ENCODE measurements around the gene GDPD5. TPM values are rescaled to one million over a fixed set of nuclear protein-coding genes. Genes with fewer than 3 reads are reported as not detected.

Gene GDPD5
- total RNA-seq, 1 experiment from 2014 or later = 7.8 TPM

DNA sequence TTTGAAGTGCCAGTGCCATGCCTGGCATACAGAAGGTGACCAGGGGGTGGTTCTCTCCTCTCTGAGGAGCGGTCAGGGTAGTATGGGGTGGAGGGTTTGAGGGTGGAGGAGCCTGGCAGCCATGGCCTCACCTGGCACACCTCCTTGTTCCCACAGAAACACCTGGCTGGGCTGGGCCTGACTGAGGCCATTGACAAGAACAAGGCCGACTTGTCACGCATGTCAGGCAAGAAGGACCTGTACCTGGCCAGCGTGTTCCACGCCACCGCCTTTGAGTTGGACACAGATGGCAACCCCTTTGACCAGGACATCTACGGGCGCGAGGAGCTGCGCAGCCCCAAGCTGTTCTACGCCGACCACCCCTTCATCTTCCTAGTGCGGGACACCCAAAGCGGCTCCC lies 45.9 kb upstream of the GDPD5 start:
- H3K9me3 ChIP-seq (ENCODE audit: control insufficient read depth, low read depth, low read length) = no peaks in the 10 kb centered on the region
- TF ChIP-seq, protein P1, sequence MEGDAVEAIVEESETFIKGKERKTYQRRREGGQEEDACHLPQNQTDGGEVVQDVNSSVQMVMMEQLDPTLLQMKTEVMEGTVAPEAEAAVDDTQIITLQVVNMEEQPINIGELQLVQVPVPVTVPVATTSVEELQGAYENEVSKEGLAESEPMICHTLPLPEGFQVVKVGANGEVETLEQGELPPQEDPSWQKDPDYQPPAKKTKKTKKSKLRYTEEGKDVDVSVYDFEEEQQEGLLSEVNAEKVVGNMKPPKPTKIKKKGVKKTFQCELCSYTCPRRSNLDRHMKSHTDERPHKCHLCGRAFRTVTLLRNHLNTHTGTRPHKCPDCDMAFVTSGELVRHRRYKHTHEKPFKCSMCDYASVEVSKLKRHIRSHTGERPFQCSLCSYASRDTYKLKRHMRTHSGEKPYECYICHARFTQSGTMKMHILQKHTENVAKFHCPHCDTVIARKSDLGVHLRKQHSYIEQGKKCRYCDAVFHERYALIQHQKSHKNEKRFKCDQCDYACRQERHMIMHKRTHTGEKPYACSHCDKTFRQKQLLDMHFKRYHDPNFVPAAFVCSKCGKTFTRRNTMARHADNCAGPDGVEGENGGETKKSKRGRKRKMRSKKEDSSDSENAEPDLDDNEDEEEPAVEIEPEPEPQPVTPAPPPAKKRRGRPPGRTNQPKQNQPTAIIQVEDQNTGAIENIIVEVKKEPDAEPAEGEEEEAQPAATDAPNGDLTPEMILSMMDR (conservative IDR thresholded peaks at IDR 0.05) = no peak
- WGBS (ENCODE audit: extremely low coverage, insufficient read length, low lambda C conversion rate) = no CpG with 5 or more reads among the region's 14 CpGs
- Mint-ChIP-seq H3K4me1 (peaks cover 8 to 9% of the 10 kb centered on the region in 2 experiments; a peak in 3 of 4 replicates), H3K27me3 (ENCODE audit: low read depth) (peaks cover 6% of the 10 kb centered on the region; the same call in 1 of the 2 replicates), H3K36me3 (ENCODE audit: insufficient read depth in 1 of 3, low read depth in 3 of 3) (peaks cover 49 to 80% (median 70%) of the 10 kb centered on the region in 3 experiments), H3K4me3 (no peak overlapping the region), H3K9me3 (no peaks in the 10 kb centered on the region), H3K27ac (0 out of 7 replicates have a peak overlapping the region, but pooled peaks of 1 of the 3 experiments have one; percentile 40)
- H3K56ac ChIP-seq (ENCODE audit: insufficient read length, low read depth, low read length) = no peak overlapping the region
- H2BK15ac ChIP-seq (ENCODE audit: low read depth, low read length) = no peak overlapping the region
- no peak overlapping the region for H3K9ac ChIP-seq (ENCODE audit: extremely low read depth, insufficient read length, low read length)
- no peak overlapping the region for H4K8ac ChIP-seq (replicated peaks; ENCODE audit: insufficient read length, low read depth, low read length)
- H4K5ac ChIP-seq (ENCODE audit: insufficient read length, low read depth, low read length) = no peak overlapping the region
- H2BK20ac ChIP-seq (ENCODE audit: low read depth, low read length, poor library complexity, severe bottlenecking) = no peak overlapping the region
- no peaks in the 10 kb centered on the region for H3K27me3 ChIP-seq (ENCODE audit: insufficient read depth, low read length)
- no peak overlapping the region for H2BK5ac ChIP-seq (ENCODE audit: insufficient read length, low read length)
- peaks cover under 1% of the 10 kb centered on the region; the same call in 1 of the 2 replicates for H3K79me2 ChIP-seq (ENCODE audit: insufficient read depth, low read length)
- H4K20me1 ChIP-seq (ENCODE audit: control insufficient read depth, insufficient read depth, insufficient read length) = no peaks in the 10 kb centered on the region
- no peak overlapping the region for H4K91ac ChIP-seq (ENCODE audit: insufficient read length, low read depth, low read length)
- no peak overlapping the region for H2AK5ac ChIP-seq (ENCODE audit: insufficient read length, low read length)
- H3K4ac ChIP-seq (ENCODE audit: low read depth, low read length) = no peak overlapping the region
- no peak overlapping the region for H3K27ac ChIP-seq (ENCODE audit: insufficient read length, low read depth, low read length)
- H3K18ac ChIP-seq (ENCODE audit: insufficient read length, low read depth, low read length) = no peak overlapping the region
- no peaks in the 10 kb centered on the region for H3K79me1 ChIP-seq (ENCODE audit: insufficient read depth, low read depth, low read length, poor library complexity, severe bottlenecking)
- no peaks in the 10 kb centered on the region for H3K23me2 ChIP-seq (ENCODE audit: insufficient read length, low read depth, low read length, poor library complexity, severe bottlenecking)
- no peak for DNase-seq
- no peak overlapping the region for H3K4me2 ChIP-seq (ENCODE audit: insufficient read depth, insufficient read length, low read length)
- no peak overlapping the region for H2AFZ ChIP-seq (ENCODE audit: low read length)
- no peak overlapping the region for H3T11ph ChIP-seq (ENCODE audit: low read length)
- no peak overlapping the region for H3K23ac ChIP-seq (ENCODE audit: insufficient read length, low read depth, low read length)
- no peak overlapping the region for H2BK120ac ChIP-seq (ENCODE audit: low read depth, low read length, poor library complexity, severe bottlenecking)
- no peak overlapping the region for H3K14ac ChIP-seq (ENCODE audit: insufficient read depth, low read length)
- H3K4me1 ChIP-seq (ENCODE audit: insufficient read depth, low read length) = no peaks in the 10 kb centered on the region
- no peak overlapping the region for H2BK12ac ChIP-seq (ENCODE audit: insufficient read length, low read depth, low read length)
